Measurements from ENCODE around the gene EDEM3.

Gene EDEM3

DNA sequence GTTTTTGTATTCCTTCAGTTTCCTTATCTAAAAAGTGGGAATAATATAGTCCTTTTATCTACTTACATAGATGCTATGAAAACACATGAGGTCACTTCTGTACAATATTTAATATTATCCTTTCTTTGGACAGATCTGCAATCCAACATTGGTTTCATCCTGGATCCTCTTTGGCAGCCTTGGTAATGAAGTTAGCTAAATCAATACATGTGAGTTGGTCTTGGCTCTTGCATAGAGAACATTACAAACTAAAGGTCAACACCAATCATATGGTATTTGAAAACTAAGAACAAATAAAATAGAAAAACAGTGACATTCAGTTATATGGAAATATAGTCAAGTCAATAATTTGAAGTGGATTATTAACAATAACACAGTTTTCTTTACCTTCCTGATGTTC is 3.2 kb upstream of the EDEM3 start:
- H3K27ac Mint-ChIP-seq, result no peak overlapping the region
- H3K4me1 Mint-ChIP-seq, result peaks cover 21% of the 10 kb centered on the region
- no peaks in the 10 kb centered on the region for H3K36me3 Mint-ChIP-seq (ENCODE audit: low read depth)
- TF ChIP-seq, protein P1, sequence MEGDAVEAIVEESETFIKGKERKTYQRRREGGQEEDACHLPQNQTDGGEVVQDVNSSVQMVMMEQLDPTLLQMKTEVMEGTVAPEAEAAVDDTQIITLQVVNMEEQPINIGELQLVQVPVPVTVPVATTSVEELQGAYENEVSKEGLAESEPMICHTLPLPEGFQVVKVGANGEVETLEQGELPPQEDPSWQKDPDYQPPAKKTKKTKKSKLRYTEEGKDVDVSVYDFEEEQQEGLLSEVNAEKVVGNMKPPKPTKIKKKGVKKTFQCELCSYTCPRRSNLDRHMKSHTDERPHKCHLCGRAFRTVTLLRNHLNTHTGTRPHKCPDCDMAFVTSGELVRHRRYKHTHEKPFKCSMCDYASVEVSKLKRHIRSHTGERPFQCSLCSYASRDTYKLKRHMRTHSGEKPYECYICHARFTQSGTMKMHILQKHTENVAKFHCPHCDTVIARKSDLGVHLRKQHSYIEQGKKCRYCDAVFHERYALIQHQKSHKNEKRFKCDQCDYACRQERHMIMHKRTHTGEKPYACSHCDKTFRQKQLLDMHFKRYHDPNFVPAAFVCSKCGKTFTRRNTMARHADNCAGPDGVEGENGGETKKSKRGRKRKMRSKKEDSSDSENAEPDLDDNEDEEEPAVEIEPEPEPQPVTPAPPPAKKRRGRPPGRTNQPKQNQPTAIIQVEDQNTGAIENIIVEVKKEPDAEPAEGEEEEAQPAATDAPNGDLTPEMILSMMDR (IDR thresholded peaks at IDR 0.05; ENCODE audit: unreplicated experiment in 3 of 3), result no peak
- peaks cover 6% of the 10 kb centered on the region for H3K27me3 Mint-ChIP-seq (ENCODE audit: low read depth)
- peak overlapping the region in 1 of 3 experiments; percentile 48 for H3K4me3 Mint-ChIP-seq
- H3K9me3 Mint-ChIP-seq, result no peaks in the 10 kb centered on the region

DNA sequence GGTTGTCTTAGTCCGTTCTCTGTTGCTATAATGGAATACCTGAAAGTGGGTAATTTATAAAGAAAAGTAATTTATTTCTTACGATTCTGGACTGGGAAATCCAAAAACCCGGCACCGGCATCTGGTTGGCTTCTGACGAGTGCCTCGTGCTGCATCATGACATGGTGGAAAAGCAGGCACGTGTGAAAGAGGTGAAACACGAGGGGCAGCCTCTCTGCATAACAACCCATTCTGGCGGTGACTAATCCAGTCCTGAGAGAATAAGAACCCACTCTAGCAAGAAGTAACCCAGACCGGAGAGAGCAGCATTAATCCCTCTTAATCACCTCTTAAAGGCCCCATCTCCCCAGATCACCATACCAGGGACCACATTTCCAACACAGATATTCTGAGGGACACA is 2.7 kb upstream of the EDEM3 start:
- TF ChIP-seq, protein P1 (IDR thresholded peaks at IDR 0.05; ENCODE audit: unreplicated experiment in 3 of 3), result no peak
- Mint-ChIP-seq H3K27me3 (ENCODE audit: low read depth) (peaks cover 6% of the 10 kb centered on the region), H3K9me3 (no peaks in the 10 kb centered on the region), H3K4me1 (peaks cover 22% of the 10 kb centered on the region), H3K36me3 (ENCODE audit: low read depth) (no peaks in the 10 kb centered on the region), H3K27ac (no peak overlapping the region), H3K4me3 (peak overlapping the region; percentile 33 to 93 (median 52))

DNA sequence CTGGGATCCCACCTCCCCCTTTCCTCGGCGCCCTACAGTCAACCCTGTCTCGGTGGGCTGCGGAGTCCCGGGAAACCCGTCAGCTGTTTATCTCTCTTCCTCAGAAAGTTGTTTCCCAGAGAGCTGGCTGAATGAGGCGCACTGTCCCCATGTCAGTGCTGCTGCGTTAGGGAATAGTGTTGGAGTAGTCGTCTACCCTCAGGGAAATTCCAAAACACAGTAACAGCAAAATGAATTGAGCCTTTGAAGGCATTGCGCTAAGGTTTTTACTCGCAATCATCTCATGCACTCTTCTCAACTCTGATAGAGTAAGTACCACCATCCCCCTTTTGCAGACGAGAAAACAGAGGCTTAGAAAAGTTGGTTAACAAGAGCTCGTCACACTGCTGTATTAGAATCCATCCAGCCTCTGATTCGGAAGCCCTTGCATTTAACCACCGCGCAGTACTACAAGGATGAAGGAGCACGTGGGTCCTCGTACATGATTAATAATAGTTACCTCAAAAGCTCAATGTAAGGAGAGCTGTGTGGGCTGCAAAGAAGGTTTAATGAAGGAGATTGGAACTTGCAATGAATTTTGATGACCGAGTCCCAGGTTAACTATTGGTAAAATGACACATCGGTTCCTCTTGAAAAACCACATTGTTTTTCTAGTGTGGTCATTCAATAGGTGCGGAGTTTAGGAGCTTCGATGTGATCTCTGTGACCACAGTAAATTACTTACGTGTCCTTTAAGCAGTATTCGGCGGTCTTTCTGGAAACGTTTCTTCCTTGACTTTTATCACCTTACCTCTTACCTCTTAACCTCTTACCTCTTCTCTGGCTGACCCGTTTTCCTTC is 788 bp upstream of the EDEM3 start:
- Mint-ChIP-seq H3K36me3 (ENCODE audit: low read depth) (no peaks in the 10 kb centered on the region), H3K27me3 (ENCODE audit: low read depth) (peaks cover 6% of the 10 kb centered on the region), H3K4me3 (peak overlapping the region; percentile 91 to 94 (median 93)), H3K4me1 (peaks cover 22% of the 10 kb centered on the region), H3K27ac (peak overlapping the region; percentile 28 to 64 (median 53)), H3K9me3 (no peaks in the 10 kb centered on the region)
- TF ChIP-seq, protein P1 (IDR thresholded peaks at IDR 0.05; ENCODE audit: unreplicated experiment in 3 of 3), result no peak

DNA sequence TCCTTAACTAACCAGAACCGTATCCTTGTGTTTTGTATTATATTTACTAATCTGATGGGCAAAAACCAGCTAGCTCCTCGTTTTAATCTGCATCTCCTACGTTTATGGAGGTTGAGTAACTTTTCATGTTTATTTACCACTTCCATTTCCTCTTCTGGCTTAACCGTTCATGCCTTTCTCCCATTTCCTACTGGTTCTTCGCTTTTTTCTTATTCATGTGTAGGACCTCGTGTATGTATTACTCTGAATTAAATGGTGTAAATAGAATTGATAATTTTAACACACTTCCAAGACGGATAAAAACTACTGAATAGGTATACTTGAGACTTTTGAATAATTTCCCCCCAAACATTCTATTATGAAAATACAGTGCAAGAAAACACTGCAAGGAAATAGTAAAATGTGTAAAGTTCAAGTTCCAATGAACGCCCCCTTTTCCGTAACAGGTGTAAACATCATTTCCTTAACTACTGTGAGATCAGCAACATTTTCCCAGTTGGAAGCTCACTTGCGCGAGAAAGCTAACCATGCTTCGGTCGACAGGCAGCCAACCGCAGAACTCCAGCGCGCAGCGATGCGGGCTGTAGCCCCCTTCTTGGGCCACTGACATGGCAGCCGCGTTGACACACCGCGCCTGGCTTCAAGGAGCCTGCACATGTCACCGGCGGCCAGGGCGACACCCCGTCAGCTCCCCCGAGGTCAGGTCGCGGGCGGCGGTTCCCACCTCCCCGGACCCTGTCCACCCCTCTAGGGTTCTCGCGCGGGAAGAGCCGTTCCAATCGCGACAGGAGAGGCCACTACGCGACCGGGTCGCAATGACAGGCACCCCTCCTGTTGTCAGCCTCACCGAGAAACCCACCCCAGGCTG is 816 bp downstream of the EDEM3 start:
- Mint-ChIP-seq H3K4me3 (peak overlapping the region; percentile 91 to 94 (median 93)), H3K27me3 (ENCODE audit: low read depth) (peaks cover 6% of the 10 kb centered on the region), H3K36me3 (ENCODE audit: low read depth) (no peaks in the 10 kb centered on the region), H3K27ac (peak overlapping the region; percentile 28 to 69 (median 53)), H3K4me1 (peaks cover 22% of the 10 kb centered on the region), H3K9me3 (no peaks in the 10 kb centered on the region)
- TF ChIP-seq, protein P1 (IDR thresholded peaks at IDR 0.05; ENCODE audit: unreplicated experiment in 3 of 3), result no peak

DNA sequence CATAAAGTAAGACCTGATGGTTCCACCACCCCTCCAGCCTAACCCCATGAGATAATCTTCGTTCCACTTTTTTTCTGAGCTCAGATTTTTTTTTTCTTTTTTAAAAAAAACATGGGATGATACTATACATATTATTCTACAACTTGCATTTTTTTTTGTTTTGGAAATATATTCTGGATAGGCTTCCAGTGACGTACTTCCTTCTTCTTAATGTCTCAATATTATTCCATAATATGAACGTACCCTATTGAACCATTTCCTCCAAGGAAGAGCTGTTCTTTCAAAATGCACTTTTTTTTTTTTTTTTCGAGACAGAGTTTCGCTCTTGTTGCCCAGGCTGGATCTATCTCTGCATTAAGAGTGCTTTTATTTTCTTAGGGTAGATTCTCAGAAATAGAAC is 1.5 kb downstream of the EDEM3 start:
- H3K4me3 Mint-ChIP-seq, result peak overlapping the region; percentile 91 to 94 (median 93)
- H3K9me3 Mint-ChIP-seq, result no peaks in the 10 kb centered on the region
- H3K36me3 Mint-ChIP-seq (ENCODE audit: low read depth), result no peaks in the 10 kb centered on the region
- peaks cover 6% of the 10 kb centered on the region for H3K27me3 Mint-ChIP-seq (ENCODE audit: low read depth)
- peaks cover 22% of the 10 kb centered on the region for H3K4me1 Mint-ChIP-seq
- peak overlapping the region in 2 of 3 experiments; percentile 28 to 53 for H3K27ac Mint-ChIP-seq
- TF ChIP-seq, protein P1 (IDR thresholded peaks at IDR 0.05; ENCODE audit: unreplicated experiment in 3 of 3), result no peak

Data from nephron (organoid).